22Rv1 (cell line): ENCODE data around the gene FOLR1.

Experiments
- CTCF ChIP-seq: fragments of 450-650 bp; IDR thresholded peaks from 2 replicates; pipeline ENCODE4 v1.5.1; 2017; ENCODE audit warnings: mild to moderate bottlenecking
- ZFX ChIP-seq: fragments of 450-650 bp; IDR thresholded peaks from 2 replicates; pipeline ENCODE4 v1.6.1; 2017; ENCODE audit warnings: antibody characterized with exemption, borderline replicate concordance

- TF ChIP-seq CTCF (no peak), ZFX (no peak)
Measured at GRCh38 chr11:72195518-72196270, 3.8 kb downstream of the FOLR1 start.
